ENCODE results near the gene GMPPB. TPM values are rescaled to one million over a fixed set of nuclear protein-coding genes. Genes with fewer than 3 reads are reported as not detected.
"Not testable (repeated sequence)": the region's sequence is repeated elsewhere in the genome, so short reads cannot be mapped to it uniquely, and the experiment has no call there.

GMPPB gene
- total RNA-seq, 3 donors from 2014 or later, result 17.4 to 40.0 (median 21.2) TPM

DNA sequence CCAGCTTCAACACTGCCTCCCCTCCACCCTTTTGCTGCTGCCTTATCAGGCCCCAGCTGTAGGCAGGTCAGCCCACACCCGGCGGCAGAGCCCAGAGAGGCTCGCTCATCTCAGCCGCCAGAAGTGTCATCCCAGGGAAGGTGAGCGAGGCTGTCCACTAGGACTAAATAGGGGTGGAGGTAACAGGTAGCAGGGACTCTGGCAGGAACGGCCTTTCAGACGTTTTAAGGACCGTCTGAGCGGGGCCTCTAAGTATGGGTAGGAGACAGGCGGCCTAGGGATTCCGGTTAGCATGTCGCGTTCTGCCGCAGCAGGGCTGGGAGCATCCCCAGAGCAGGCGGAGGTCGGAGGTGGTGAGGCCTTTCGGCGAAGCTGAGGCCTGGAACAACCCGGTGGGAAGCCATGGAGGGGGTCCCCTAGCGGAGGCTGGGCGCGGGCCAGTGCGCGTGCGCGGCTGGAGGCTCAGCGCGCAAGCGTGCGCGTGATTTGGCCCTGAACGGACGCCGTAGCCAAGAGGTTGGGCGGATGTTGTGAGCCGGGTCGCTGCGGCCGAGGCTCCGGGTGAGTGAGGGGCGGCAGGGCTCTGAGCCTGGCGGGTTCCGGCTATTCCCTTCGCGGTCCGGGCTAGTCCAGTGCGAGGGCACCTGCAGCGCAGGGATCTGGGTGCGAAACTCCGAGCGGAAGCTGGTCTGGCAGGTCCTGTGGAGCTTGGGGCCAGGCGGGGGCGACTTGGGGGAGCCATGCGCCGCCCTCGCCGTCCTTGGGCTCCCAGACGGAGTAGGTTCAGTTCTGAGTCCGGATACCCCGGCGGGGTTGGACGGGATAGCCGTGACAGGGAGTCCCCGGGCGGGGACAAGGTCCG, 34.5 kb downstream of the GMPPB start, which contains the start of the genes MST1 and RNF123:
Gene MST1, minus strand, starts transcription at position 429 of the 862 bp plus-strand sequence. CDS start 783 bp downstream, outside the sequence.
Gene RNF123, plus strand, starts transcription at position 512 of the 862 bp plus-strand sequence. CDS start 1,609 bp downstream, outside the sequence.
- H3K4me3 ChIP-seq, result peak within 1 kb of the TSS; percentile 86 to 89 (median 88)
- DNase-seq (ENCODE audit: low spot score in 2 of 2), result peak; percentile 61 to 79
- peak within 1 kb of the TSS; percentile 84 to 87 for H3K27ac ChIP-seq
- intact Hi-C loops (cut with DNase I; ENCODE audit: low total_unique reads), result no loop called here
- H3K27me3 ChIP-seq, result no peaks in the 10 kb centered on the region
- no peaks in the 10 kb centered on the region for H3K9me3 ChIP-seq
- TF ChIP-seq POLR2AphosphoS5 (IDR thresholded peaks at IDR 0.05), result peak in 2 of 3 donors; percentile 48 to 49
- TF ChIP-seq, protein P1, sequence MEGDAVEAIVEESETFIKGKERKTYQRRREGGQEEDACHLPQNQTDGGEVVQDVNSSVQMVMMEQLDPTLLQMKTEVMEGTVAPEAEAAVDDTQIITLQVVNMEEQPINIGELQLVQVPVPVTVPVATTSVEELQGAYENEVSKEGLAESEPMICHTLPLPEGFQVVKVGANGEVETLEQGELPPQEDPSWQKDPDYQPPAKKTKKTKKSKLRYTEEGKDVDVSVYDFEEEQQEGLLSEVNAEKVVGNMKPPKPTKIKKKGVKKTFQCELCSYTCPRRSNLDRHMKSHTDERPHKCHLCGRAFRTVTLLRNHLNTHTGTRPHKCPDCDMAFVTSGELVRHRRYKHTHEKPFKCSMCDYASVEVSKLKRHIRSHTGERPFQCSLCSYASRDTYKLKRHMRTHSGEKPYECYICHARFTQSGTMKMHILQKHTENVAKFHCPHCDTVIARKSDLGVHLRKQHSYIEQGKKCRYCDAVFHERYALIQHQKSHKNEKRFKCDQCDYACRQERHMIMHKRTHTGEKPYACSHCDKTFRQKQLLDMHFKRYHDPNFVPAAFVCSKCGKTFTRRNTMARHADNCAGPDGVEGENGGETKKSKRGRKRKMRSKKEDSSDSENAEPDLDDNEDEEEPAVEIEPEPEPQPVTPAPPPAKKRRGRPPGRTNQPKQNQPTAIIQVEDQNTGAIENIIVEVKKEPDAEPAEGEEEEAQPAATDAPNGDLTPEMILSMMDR (IDR thresholded peaks at IDR 0.05), result no peak
- peaks cover 0 to 3% of the 10 kb centered on the region in 2 donors for H3K4me1 ChIP-seq
- H3K36me3 ChIP-seq, result no peaks in the 10 kb centered on the region

- H3K4me1 ChIP-seq; H3K27me3 ChIP-seq; intact Hi-C loops (cut with DNase I; ENCODE audit: low total_unique reads); H3K36me3 ChIP-seq; DNase-seq (ENCODE audit: low spot score in 2 of 2); H3K9me3 ChIP-seq: not testable (repeated sequence)
- Histone ChIP-seq H3K4me3 (peak overlapping the region; percentile 86 to 89 (median 88)), H3K27ac (peak overlapping the region; percentile 84 to 87)
Observed at GRCh38 chr3:49688338-49689045, 35.3 kb downstream of the GMPPB start.

GRCh38 chr3:49687424-49687795, 36.3 kb downstream of the GMPPB start:
- H3K27ac ChIP-seq; H3K36me3 ChIP-seq; DNase-seq (ENCODE audit: low spot score in 2 of 2); H3K27me3 ChIP-seq; H3K4me3 ChIP-seq; H3K9me3 ChIP-seq; intact Hi-C loops (cut with DNase I; ENCODE audit: low total_unique reads); H3K4me1 ChIP-seq: not testable (repeated sequence)

DNA sequence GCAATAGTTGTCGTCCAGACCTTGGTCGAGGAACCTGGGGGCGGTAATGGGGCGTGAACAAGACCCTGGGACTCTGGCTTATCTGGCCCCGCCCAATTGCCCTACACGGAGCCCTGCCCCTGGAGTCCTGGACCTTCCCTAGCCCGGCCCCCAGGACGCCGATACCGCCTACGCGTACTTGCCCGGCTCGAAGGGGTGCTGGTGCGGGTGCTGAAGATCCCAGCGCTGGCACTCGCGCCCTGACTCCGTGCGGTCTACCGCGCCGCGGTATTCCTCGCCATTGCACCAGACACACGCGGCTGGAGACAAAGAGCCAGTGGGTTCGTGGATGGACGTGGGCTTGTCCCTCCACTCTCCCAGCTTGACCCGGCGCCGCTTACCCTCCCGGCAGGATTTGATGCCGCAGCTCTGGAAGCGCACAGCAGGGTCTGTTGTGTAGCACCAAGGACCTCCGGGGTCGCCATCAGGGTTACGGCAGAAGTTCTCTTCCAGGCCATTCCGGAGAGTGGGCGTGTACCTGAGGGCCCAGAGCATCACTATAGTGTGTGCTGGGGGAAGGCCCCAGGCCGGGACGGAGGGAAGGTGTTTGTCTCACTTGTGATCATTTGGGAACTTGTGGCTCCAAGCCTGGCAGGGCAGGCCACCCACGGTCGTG, 36.9 kb downstream of the GMPPB start:
- H3K36me3 ChIP-seq; intact Hi-C loops (cut with DNase I; ENCODE audit: low total_unique reads); H3K9me3 ChIP-seq; H3K27me3 ChIP-seq; H3K4me1 ChIP-seq: not testable (repeated sequence)
- peak overlapping the region; percentile 52 to 68 for H3K27ac ChIP-seq
- DNase-seq (ENCODE audit: low spot score in 2 of 2), result peak; percentile 56 to 58
- peak overlapping the region; percentile 15 to 66 (median 54) for H3K4me3 ChIP-seq

GRCh38 chr3:49686346-49686745, 37.4 kb downstream of the GMPPB start:
- peak overlapping the region; percentile 52 to 68 for H3K27ac ChIP-seq
- H3K27me3 ChIP-seq; intact Hi-C loops (cut with DNase I; ENCODE audit: low total_unique reads); H3K9me3 ChIP-seq; H3K4me1 ChIP-seq; H3K36me3 ChIP-seq: not testable (repeated sequence)
- peak overlapping the region; percentile 15 to 66 (median 54) for H3K4me3 ChIP-seq
- peak; percentile 55 to 76 for DNase-seq (ENCODE audit: low spot score in 2 of 2)

DNA sequence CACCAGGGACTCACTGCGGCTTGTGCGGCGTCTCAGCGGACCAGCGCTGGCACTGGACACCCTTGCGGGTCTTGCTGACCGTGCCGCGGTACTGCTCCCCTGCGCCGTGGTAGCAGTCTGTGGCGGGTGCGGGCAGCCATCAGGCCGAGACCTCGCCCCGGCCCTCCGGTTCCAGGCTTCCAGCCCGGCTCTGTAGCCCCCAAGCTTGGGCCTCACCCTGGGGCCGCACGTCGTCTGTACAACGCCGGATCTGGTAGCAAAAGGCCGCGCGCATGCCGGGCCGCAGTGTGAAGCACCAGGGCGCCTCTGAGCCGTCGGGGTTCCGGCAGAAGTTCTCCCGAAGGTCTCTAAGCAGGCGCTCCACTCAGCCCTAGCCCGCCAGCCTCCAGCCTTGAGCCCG, 37.9 kb downstream of the GMPPB start:
- H3K36me3 ChIP-seq; H3K27me3 ChIP-seq; DNase-seq (ENCODE audit: low spot score in 2 of 2); H3K4me1 ChIP-seq; H3K9me3 ChIP-seq; intact Hi-C loops (cut with DNase I; ENCODE audit: low total_unique reads): not testable (repeated sequence)
- H3K27ac ChIP-seq, result peak overlapping the region in 1 of 2 donors; percentile 68
- peak overlapping the region in 2 of 3 donors; percentile 54 to 66 for H3K4me3 ChIP-seq

GRCh38 chr3:49685103-49685502, 38.6 kb downstream of the GMPPB start:
- intact Hi-C loops (cut with DNase I; ENCODE audit: low total_unique reads); H3K27ac ChIP-seq; H3K27me3 ChIP-seq; H3K4me3 ChIP-seq; H3K36me3 ChIP-seq; H3K4me1 ChIP-seq; DNase-seq (ENCODE audit: low spot score in 2 of 2); H3K9me3 ChIP-seq: not testable (repeated sequence)

DNA sequence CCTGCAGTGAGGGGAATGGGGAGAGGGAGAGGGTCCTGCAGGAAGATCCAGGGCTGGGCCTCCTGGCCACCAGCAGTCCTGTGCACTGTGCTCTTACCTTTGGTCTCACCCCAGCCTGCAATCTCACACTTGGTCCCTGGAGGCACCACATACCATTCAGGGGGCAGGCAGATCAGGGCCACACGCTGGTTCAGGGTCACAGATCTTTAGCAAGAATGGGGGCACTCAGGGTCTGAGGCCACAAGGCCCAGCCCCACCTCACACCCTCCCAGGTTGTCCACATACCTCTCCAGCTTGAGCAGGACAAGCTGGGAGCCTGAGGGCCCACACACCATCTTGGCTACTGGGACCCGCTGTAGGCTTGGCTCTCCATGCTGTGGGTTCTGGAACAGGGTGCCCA, 39.3 kb downstream of the GMPPB start:
- intact Hi-C loops (cut with DNase I; ENCODE audit: low total_unique reads); H3K36me3 ChIP-seq; H3K27me3 ChIP-seq; H3K4me3 ChIP-seq; H3K9me3 ChIP-seq; H3K27ac ChIP-seq; DNase-seq (ENCODE audit: low spot score in 2 of 2); H3K4me1 ChIP-seq: not testable (repeated sequence)
